HL-60 (cell line): ENCODE measurements around the gene PRKAG2.

Experiments used
- DNase-seq, 2 experiments: peaks; one replicate each; pipeline ENCODE4 v3.0.0-alpha.2; 2010 to 2020; ENCODE audit warnings: low read depth in 1 of 2, low spot score in 1 of 2
- H3K27ac ChIP-seq: fragments of 250-450 bp; sonication (Bioruptor Pico); replicated peaks from 2 replicates; pipeline ENCODE4 v1.5.1; 2020; ENCODE audit warnings: mild to moderate bottlenecking, moderate library complexity
- H3K27me3 ChIP-seq: fragments of 250-450 bp; sonication (Bioruptor Pico); 2 replicates; pipeline ENCODE4 v1.5.1; 2021; ENCODE audit warnings: mild to moderate bottlenecking, moderate library complexity; ENCODE audit not compliant: insufficient read depth, poor library complexity, severe bottlenecking
- H3K4me3 ChIP-seq: replicated peaks from 2 replicates; pipeline ENCODE4 v1.5.1; 2011; ENCODE audit warnings: mild to moderate bottlenecking, control low read depth, low read length; ENCODE audit not compliant: insufficient read depth
- CTCF ChIP-seq: IDR thresholded peaks from one replicate; pipeline ENCODE4 v1.5.1; 2011; ENCODE audit warnings: low read length, control low read depth, inconsistent platforms; ENCODE audit not compliant: insufficient read depth
- GABPA ChIP-seq: IDR thresholded peaks from 2 replicates; pipeline ENCODE4 v1.6.1; 2012; ENCODE audit warnings: low read depth
- POLR2AphosphoS5 ChIP-seq: IDR thresholded peaks from 2 replicates; pipeline ENCODE4 v1.6.1; 2012; ENCODE audit warnings: low read depth
- REST ChIP-seq: IDR thresholded peaks from 2 replicates; pipeline ENCODE4 v1.6.1; 2012; ENCODE audit warnings: low read depth; ENCODE audit not compliant: insufficient replicate concordance
- SPI1 ChIP-seq: IDR thresholded peaks from 2 replicates; pipeline ENCODE4 v1.6.1; 2012; ENCODE audit warnings: low read depth, mild to moderate bottlenecking, borderline replicate concordance

The PRKAG2 gene

GRCh38 chr7:151615784-151616183, 261.1 kb downstream of the PRKAG2 start:
- no peak for DNase-seq
- TF ChIP-seq CTCF (no peak), REST (no peak), GABPA (no peak), POLR2AphosphoS5 (no peak), SPI1 (no peak)
- H3K27me3 ChIP-seq = no peaks in the 10 kb centered on the region
- no peak overlapping the region for H3K4me3 ChIP-seq
- no peak overlapping the region for H3K27ac ChIP-seq

- Histone ChIP-seq H3K27ac (no peak overlapping the region), H3K27me3 (no peaks in the 10 kb centered on the region)
- TF ChIP-seq POLR2AphosphoS5 (no peak), GABPA (no peak), REST (no peak), SPI1 (no peak), CTCF (no peak)
Observed at GRCh38 chr7:151615058-151615457, 261.9 kb downstream of the PRKAG2 start.

GRCh38 chr7:151614019-151614418, 262.9 kb downstream of the PRKAG2 start:
- no peak for TF ChIP-seq GABPA
- TF ChIP-seq CTCF = no peak
- no peak for TF ChIP-seq REST
- no peak for TF ChIP-seq SPI1
- TF ChIP-seq POLR2AphosphoS5 = no peak
- H3K27me3 ChIP-seq = no peaks in the 10 kb centered on the region
- DNase-seq = no peak
- H3K27ac ChIP-seq = no peak overlapping the region
- H3K4me3 ChIP-seq = no peak overlapping the region

More at GRCh38 chr7:151615058-151615457, 261.9 kb downstream of the PRKAG2 start:
- DNase-seq = no peak
- H3K4me3 ChIP-seq = no peak overlapping the region
